CD4-positive, alpha-beta T cell treated with Interleukin-15 for 4 hours (primary cell): ENCODE data around the gene ST6GALNAC6.
"Not testable (repeated sequence)": the region's sequence is repeated elsewhere in the genome, so short reads cannot be mapped to it uniquely, and the experiment has no call there.

Experiments used
- DNase-seq: peaks from one replicate; pipeline ENCODE4 v3.0.0-alpha.2; 2020; ENCODE audit warnings: low spot score

ST6GALNAC6 gene

GRCh38 chr9:127854960-127855359 is 44.4 kb downstream of the ST6GALNAC6 start:
- no peak for DNase-seq

GRCh38 chr9:127854184-127854806 is 45.1 kb downstream of the ST6GALNAC6 start, which contains the start of gene ENG:
Gene ENG, minus strand, starts transcription at chr9:127854658. Its CDS starts 303 bp downstream, at chr9:127854355.
- no peak for DNase-seq

GRCh38 chr9:127853312-127854183 is 45.9 kb downstream of the ST6GALNAC6 start:
- no peak for DNase-seq

GRCh38 chr9:127852829-127853228 is 46.6 kb downstream of the ST6GALNAC6 start:
- no peak for DNase-seq

GRCh38 chr9:127850286-127850830 is 49.0 kb downstream of the ST6GALNAC6 start:
- DNase-seq: no peak

- no peak for DNase-seq
Observed at GRCh38 chr9:127848756-127849504, 50.5 kb downstream of the ST6GALNAC6 start.

GRCh38 chr9:127847833-127848755 is 51.3 kb downstream of the ST6GALNAC6 start:
- DNase-seq: no peak

- DNase-seq: no peak
Observed at GRCh38 chr9:127847178-127847510, 52.3 kb downstream of the ST6GALNAC6 start.

GRCh38 chr9:127846443-127847177 is 52.8 kb downstream of the ST6GALNAC6 start:
- no peak for DNase-seq

- not testable (repeated sequence) for DNase-seq
Observed at GRCh38 chr9:127845619-127846018, 53.8 kb downstream of the ST6GALNAC6 start.

GRCh38 chr9:127844821-127845359 is 54.5 kb downstream of the ST6GALNAC6 start:
- DNase-seq: no peak

GRCh38 chr9:127841087-127841835 is 58.1 kb downstream of the ST6GALNAC6 start:
- no peak for DNase-seq

- DNase-seq: no peak
Observed at GRCh38 chr9:127838375-127839078, 60.9 kb downstream of the ST6GALNAC6 start.

GRCh38 chr9:127837346-127837745 is 62.1 kb downstream of the ST6GALNAC6 start:
- no peak for DNase-seq

- not testable (repeated sequence) for DNase-seq
Observed at GRCh38 chr9:127836561-127836960, 62.8 kb downstream of the ST6GALNAC6 start.

GRCh38 chr9:127835991-127836516 is 63.3 kb downstream of the ST6GALNAC6 start:
- no peak for DNase-seq
